HG02759 (cell line): ENCODE data around the gene LRCH4.

ENCODE experiments used
- ATAC-seq: cut with Tn5 transposase; IDR thresholded peaks from one replicate; pipeline ENCODE4 v1.9.1; 2021; ENCODE audit warnings: mild to moderate bottlenecking, moderate library complexity; ENCODE audit not compliant: unreplicated experiment

Gene LRCH4

GRCh38 chr7:100604976-100605911 lies 19.3 kb upstream of the LRCH4 start:
- ATAC-seq = no peak

DNA sequence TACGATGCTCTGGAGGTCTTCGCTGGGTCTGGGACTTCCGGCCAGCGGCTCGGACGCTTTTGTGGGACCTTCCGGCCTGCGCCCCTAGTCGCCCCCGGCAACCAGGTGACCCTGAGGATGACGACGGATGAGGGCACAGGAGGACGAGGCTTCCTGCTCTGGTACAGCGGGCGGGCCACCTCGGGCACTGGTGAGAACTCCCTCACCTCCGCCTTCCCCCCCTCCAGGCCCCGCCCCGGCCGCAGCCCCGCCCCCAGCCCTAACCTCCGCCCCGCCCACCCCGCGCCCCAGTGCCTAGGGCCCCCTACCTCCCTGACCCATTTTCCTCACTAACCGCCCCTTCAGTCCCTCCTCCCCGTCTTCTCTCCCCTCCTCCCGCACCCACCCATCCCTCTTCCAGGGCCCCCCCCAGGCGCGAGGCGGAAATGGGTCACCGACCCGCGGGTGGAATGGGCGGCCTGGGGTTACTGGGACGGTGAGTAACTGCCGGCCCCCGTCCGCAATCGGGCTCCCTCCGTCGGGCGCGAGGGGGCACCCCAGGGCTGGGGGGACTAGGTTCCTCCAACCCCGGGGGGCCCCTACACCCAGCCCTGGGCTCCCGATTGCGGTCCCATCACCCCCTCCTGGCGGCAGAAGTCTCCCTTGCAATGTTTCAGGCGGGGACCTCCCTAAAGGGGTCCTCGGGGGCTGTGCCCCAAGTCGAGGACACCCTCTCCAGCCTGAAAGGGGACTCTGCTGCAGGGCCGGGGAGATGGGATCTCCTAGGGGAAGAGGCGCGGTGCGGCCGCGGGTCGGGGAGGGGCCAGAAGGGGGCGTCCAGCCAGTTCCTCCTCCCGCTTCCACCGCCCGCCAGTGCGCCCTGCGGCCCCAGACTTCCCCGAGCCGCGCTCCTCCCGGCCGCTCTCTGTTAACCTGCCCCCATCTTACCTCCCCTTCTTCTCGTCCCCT lies 18.4 kb upstream of the LRCH4 start:
- peak; percentile 72 for ATAC-seq

- peak; percentile 4 for ATAC-seq
Observed at GRCh38 chr7:100603726-100604027, 17.7 kb upstream of the LRCH4 start.

- no peak for ATAC-seq
Observed at GRCh38 chr7:100602889-100603725, 17.2 kb upstream of the LRCH4 start.

- ATAC-seq = no peak
Observed at GRCh38 chr7:100600730-100601038, 14.8 kb upstream of the LRCH4 start.

GRCh38 chr7:100599911-100600729 lies 14.2 kb upstream of the LRCH4 start:
- ATAC-seq = no peak

- ATAC-seq = no peak
Observed at GRCh38 chr7:100598425-100598824, 12.5 kb upstream of the LRCH4 start.

GRCh38 chr7:100595188-100595587 lies 9.3 kb upstream of the LRCH4 start:
- ATAC-seq = no peak

DNA sequence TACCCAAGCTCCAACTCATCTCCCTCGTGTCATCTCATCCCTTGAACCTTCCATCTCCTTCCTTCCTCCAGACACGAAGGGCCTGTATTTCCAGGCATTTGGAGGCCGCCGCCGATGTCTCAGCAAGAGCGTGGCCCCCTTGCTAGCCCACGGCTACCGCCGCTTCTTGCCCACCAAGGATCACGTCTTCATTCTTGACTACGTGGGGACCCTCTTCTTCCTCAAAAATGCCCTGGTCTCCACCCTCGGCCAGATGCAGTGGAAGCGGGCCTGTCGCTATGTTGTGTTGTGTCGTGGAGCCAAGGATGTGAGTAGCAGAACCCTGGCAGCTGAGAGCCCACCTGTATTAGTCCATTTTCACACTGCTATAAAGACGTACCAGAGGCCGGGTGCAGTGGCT lies 5.7 kb upstream of the LRCH4 start:
- ATAC-seq = no peak

DNA sequence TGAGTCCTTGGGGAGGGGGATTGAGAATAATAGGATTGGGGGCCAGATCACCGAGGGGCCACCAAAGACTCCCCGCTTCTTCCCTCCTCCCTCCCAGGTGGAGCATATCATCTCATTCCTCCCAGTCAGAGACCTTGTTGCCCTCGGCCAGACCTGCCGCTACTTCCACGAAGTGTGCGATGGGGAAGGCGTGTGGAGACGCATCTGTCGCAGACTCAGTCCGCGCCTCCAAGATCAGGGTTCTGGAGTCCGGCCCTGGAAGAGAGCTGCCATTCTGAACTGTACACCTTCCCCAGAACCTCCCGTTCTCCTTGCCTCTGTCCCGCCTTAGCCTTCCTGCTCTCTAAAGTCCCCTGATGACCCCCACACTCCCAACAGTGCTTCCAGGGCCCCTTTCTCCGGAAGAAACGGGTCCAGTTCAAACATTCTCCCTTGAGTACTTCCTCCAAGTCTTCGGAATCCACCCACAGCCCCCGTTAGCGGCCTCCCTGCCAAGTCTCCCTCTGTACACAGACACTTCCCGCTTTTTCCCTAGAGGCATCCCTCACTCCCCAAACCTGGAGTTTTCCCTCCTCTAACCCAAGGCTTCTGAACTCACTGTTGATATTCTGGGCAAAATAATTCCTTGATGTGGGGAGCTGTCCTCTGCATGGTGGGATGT lies 4.3 kb upstream of the LRCH4 start:
- ATAC-seq = no peak

GRCh38 chr7:100589341-100589947 lies 3.5 kb upstream of the LRCH4 start:
- ATAC-seq = no peak

DNA sequence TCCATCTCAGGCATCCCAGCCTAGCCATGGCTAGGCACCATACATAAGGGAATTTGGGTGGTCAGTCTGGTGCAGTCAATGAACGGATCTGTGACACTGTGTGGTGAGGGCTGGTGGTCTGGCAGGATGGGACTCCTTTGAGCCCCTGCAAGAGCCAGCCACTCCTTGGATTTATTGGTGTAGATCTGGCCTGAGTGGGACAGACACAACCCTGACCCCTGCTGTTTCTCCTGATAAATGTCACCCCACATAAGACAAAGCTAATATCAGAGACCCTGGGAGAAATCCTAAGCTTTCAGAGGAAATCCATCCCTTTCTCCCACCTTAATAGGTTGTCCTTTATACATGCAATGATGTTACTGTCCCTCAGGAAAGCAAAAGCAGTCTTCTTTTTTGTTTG lies 2.5 kb upstream of the LRCH4 start:
- ATAC-seq = no peak

DNA sequence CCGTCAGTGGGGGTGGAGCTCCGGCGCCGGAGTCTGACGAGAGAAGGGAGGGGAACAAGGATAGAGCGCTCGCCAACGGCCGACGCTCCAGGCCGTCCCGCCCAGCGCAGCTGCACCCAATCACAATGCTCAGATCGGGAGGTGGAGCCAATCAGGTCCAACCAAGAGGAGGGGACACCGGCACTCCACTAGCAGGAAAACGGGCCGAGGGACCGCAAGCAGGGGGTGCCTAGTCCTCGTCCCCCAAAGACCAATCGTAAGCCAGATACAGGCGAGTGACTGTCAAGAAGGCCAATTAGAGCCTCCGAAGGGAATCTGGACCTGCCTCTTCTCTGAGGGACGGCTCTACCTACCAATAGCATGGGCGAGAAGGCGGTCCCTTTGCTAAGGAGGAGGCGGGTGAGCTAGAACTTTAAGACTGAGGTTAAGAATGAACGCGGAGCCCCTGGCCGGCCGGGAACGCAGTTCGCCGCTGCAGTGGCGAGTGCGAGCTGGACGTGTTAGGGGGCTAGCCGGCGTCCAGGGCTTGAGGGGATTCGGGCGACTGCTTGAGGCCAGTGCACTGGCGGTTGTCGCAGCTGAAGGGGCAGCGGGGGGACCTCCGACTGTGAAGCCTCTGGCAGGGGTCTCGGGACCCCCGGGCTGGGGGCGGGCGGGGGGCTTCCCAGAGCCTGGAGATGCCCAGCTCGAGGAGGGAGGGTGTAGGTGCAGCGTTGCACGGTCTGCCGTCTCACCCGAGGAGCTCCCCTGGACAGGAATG lies 517 bp upstream of the LRCH4 start, which contains the start of gene FBXO24:
Gene FBXO24 (plus strand): TSS at position 63 of the 760 bp plus-strand sequence. CDS start 298 bp downstream, at position 361.
- peak; percentile 86 for ATAC-seq

- ATAC-seq = no peak
Observed at GRCh38 chr7:100584683-100585510, 1.0 kb downstream of the LRCH4 start.

- ATAC-seq = no peak
Observed at GRCh38 chr7:100584054-100584682, 1.8 kb downstream of the LRCH4 start.

DNA sequence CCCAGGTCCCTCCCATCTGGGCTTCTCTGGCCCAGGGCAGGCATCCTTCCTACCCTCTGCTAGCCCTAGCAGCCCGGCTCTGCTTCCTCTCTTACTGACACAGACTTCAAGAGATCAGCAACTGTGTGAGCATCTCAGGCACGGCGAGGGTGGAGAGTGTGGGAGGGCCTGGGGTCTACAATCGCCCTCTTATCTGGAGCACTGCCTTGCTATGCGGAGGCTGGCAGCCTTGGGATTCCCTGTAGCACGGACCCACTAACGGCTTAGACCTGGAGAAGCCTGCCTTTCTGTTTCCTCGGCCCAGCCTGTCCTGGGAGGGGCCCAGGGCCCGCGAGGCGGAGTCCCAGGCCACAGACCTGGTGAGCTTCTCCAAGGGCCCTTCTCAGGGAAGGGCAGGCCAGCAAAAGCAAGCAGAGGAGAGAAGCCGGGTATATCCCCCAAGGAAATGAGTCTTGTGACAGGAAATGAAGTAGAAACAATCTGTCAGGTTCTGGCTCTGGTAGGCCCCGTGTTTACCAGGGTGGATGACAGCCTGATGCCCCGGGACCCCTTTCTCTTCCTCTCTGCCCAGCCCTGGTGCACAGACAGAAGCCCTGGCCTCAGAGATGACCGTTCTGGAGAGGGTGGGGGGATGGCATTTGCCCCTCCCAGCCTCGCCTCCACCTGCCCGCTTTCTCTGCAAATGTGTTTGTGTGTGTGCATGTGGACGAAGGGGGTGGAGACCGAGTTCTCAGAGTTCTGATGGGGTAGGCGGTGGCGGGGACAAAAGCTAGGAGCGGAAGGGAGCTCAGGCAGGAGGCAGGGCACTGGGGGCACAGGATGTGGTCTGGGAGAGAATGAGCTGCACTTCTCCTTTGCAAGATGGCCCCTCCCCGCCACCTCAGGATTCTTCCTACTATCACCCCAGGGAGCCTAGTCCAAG lies 2.5 kb downstream of the LRCH4 start:
- ATAC-seq = no peak
